ENCODE data around the gene TBC1D19.

- TF ChIP-seq POLR2A (IDR thresholded peaks at IDR 0.05) (no peak), CTCF (IDR thresholded peaks at IDR 0.05) (no peak)
Measured at GRCh38 chr4:26741491-26741871, 157.6 kb downstream of the TBC1D19 start.
